NCI-H146 treated with DMSO at 0.1 percent for 48 hours (cell line): ENCODE measurements around the gene DHRSX.
"Not testable (repeated sequence)": the region's sequence is repeated elsewhere in the genome, so short reads cannot be mapped to it uniquely, and the experiment has no call there.

ENCODE experiments used
- DNase-seq: peaks from one replicate; lab custom pipeline; 2025; ENCODE audit not compliant: unreplicated experiment; lab: John Stamatoyannopoulos, UW

DHRSX gene

DNA sequence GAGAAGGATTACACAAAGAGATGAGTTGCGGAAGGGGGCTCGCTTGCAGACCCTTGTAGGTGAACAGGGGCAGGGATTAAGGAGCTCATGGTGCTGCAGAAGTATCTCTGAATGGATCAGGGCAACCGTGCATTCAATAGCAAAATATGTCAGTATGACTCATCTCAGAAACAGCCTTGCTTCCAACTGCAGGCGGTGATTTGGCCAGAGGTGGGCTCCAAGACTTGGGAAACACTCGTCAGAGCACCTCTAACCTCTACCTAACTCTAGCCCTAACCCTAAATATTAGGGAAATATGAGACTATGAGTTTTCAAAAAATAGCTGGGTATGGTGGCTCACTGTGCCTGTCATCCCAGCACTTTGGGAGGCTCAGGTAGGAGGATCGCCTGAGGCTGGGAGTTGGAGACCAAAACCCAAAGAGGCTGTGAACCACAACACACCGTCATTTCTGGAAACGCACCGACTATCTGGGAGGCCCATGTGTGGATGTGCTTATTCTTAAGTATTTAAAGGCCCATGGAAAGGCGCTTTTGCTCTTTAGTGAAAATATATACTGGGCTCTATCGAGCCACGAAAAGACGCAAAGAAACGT lies 102.6 kb downstream of the DHRSX start:
- no peak for DNase-seq

DNA sequence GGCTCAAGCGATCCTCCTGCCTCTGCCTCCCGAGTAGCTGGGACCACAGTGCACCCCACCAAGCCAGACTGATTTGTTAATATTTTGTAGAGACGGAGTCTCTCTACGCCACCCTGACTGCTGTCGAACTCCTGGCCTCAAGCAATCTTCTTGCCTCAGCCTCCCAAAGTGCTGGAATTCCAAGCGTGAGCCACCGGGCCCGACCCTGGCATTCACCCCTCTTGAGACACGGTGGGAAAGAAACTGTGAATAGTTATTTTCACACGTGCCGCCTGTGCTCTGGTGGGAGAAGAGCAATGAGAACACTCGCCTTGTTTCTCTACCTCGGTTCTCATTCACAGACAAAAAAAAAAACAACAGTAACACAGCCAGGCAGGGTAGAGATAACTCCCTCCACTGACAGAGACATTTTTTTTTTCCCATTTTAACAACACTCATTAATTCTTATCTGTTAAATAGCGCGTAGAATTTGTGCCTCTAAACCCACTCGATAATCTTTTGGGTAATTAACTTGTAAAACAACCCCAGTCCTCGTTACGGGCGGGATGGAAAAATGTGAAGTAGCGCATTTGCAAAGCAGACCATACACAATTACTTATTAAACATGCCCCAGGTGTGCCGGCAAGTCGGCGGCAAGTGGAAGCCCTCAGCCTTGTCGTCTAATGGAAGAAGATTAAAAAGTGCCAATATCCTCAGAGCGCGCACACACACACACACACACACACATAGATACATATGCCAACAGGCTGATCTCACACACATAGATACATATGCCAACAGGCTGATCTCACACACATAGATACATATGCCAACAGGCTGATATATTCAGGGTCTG lies 103.3 kb downstream of the DHRSX start:
- DNase-seq = no peak

DNA sequence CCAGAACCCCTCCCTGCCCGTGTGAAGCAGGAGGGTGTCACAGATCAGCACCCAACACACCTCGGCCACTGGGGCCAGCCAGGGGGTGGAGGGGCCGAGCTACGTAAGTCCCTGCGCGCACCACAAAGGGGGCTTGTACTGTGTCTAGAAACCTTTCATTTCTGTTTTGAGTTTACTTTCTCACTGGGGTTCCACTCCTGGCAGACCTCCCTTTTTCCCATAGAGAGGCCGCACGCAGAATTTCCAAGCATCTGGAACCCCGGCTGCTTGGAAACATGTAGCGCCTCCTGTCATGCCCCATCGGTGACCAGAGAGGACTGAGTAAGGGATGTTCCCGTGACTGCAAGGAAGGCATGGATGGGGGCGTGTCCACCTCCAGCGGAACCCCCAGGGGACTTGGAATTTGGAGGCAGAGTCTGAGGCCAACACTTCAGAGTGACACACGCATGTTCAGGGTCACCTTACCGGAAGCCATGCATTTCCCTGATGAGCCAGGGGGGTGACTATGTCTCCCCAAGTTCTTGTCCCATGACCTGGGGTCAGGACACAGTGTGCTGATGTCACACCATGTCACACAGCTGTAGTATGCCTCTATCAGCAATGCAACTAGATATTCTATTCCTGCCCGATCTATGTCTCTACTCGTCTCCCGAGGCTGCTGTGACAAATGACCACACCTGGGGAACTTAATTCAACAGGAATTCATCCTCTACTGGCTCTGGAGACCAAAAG lies 105.3 kb downstream of the DHRSX start:
- DNase-seq = no peak

DNA sequence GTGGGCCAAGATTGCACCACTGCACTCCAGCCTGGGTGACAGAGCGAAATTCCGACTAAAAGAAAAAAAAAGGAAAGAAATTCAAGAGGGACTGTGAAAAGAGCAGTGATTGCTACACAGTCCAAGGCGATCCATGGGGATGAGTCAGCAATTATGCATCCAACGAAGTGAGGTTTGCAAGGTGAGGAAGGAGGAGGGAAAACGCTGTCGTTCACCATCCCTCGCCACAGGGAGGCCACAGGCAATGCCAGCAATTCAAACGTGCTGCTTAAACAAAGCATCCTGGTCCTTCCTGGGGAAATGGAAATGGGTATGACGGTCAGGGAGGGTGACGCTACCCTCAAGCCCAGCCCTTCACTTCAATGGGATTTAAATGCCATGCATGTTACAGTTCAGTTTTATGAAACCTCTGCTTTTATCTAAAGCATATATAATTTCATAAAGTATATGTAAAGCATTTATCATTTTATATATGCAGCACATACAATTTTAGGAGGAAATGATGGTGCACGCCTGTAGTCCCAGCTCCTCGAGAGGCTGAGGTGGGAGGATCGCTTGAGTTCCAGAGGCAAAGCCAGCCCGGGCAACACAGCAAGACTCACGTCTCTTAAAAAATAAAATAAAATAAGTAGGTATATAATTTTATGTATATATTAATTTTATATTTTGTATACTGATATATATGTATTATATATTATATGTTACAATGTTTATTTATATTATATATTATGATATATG lies 108.7 kb downstream of the DHRSX start:
- DNase-seq = no peak

DNA sequence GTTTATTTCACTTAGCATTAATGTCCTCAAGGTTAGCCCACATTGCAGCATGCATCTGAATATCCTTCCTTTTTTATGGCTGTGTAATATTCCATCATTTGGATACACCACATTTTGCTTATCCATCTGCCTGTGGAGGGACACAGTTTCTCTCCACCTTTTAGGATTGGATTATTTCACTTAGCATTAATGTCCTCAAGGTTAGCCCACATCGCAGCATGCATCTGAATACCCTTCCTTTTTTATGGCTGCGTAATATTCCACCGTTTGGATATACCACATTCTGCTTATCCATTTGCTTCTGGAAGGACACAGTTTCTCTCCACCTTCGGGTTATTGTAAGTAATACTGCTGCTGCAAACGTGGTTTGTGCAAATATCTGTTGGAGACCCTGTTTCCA lies 110.0 kb downstream of the DHRSX start:
- no peak for DNase-seq

DNA sequence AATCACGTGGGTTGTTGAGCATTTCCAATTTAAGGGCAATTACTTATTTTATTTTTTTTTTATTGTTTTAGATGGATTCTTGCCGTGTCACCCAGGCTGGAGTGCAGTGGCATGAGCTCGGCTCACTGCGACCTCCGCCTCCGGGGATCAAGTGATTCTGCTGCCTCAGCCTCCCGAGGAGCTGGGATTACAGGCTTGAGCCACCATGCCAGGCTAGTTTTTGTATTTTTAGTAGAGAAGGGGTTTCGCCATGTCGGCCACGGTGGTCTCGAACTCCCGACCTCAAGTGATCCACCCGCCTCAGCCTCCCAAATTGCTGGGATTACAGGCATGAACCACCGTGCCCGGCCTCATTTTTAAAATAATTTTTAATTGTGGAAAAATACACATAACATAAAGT lies 111.0 kb downstream of the DHRSX start:
- DNase-seq = not testable (repeated sequence)

DNA sequence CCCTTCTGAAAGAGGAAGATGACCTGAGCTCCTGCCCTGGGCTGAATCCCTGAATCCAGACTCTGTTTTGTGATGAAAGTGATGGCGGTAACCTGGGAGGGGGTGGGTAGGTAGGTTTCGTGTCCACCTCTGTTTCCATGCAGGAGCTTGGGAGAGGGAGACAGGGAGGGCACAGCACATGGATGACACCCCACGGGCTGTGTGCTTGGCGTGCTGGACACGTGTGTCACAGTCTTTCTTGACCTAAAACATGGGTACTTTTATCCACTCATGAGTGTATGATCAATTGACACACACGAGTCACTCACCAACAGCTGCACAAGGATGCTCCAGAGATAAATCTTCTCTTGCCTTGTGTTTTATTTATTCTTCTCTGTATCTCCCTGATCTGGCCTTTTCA lies 111.5 kb downstream of the DHRSX start:
- no peak for DNase-seq

DNA sequence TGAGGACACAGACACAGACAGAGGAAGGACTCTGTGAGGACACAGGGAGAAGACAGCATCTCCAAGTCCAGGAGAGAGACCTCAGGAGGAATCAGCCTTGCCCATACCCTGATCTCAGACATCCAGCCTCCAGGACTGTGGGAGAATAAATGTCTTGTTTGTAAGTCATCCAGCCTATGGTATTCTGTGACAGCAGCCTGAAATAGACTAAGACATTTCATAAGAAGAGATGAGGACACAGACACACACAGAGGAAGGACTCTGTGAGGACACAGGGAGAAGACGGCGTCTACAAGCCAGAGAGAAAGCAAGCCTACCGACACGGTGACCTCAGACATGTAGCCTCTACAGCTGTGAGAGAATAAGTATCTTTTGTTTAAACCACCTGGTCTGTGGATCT lies 112.1 kb downstream of the DHRSX start:
- DNase-seq = no peak

DNA sequence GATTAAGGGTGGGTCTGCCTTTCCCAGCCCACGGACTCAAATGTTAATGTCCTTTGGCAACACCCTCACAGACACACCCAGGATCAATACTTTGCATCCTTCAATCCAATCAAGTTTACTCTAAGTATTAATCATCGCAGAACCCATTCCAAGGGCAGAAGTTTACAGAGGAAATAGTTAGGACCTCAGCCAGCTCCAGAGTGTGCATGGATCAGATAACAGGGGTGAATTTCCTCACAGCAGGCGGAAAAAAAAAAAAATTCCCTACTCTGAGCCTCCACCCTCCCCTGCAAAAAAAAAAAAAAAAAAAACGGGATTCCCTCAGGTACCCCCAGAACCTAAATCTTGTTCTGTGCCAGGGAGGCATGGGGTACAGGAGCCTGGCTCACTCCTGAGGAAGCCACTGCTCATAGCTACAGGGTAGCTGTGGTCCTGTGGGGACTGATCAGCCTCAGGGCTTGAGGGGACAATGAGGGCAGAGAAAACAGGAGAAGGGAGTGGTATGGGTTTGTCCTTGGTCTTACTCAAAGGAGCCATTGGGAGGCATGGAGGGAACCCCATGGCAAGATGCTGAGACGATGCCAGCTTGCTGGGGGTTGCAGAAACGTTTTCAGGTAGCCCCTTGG lies 113.0 kb downstream of the DHRSX start:
- DNase-seq = no peak

DNA sequence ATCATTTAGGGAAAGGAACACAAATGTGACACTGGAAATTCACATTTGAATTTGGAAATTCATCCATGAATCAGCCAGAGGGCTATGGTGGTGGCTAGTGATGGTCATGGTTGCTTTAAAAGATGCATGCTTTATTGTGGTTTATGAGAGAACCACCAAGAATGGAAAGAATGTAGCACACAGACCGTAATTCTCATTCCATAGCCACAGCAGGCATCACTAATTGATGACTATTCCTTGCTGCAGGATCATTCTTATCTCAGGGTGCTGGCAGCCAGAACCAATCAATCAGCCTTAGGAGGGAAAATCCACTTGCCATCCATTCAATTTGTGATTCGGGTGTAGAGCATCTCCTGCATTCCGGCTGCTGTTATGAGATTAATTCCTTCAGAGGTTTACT lies 115.6 kb downstream of the DHRSX start:
- no peak for DNase-seq

DNA sequence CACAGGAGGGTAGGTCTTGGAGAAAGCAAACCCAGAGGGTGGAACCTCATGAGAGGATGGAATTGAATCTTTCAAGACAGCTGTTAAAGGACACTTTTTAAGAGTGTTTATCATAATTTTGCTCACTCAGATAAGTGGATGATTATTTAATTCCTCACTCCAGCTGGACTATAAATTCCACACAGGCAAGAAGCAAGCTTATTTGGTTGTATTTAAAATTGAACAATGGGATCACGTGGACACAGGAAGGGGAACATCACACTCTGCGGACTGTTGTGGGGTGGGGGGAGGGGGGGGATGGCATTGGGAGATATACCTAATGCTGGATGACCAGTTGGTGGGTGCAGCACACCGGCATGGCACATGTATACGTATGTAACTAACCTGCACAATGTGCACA lies 116.3 kb downstream of the DHRSX start:
- no peak for DNase-seq

DNA sequence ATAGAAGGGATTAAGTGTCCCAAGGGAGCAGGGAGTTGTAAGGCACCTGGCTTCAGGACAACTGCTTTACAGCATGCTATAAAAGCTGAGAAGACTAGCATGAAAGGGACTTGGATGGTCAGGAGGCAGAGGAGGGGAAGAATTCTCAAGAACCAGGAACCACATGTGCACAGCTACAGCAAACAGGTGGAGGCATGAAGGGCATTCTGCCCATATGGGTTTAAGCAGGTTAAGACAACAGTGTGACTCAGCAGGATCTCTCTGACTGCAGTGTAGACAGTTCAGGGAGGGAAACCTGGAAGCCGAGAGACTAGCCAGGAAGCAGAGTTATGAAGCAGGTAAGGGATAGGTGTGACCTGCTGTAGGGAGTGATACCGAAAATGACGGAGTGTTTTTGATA lies 117.0 kb downstream of the DHRSX start:
- no peak for DNase-seq

DNA sequence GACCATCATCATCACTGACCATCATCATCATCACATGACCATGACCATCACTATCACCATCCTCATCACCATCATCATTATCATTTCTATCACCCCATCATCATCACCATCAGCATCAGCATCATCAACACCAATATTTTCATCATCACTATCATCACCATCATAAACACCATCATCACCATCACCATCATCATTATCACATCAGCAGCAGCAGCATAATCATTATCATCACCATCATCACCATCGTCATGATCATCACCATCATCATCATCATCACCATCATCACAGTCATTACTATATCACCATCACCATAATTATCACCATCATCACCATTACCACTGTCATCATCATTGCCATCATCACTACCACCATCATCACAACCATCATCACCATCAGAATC lies 117.6 kb downstream of the DHRSX start:
- DNase-seq = no peak

DNA sequence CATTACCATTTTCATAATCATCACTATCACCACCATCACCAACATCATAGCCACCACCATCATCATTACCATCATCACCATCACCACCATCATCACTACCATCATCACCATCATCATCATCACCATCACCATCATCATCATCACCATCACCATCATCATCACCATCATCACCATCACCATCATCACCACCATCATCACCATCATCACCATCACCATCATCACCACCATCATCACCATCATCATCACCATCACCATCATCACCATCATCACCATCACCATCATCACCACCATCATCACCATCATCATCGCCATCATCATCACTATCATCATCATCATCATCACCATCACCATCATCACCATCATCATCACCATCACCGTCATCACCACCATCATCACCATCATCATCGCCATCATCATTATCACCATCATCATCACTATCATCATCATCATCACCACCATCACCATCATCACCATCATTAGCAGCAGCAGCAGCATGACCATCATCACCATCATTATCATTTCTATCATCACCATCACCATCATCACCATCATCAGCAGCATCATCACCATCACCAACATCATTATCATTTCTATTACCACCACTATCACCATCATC lies 118.2 kb downstream of the DHRSX start:
- not testable (repeated sequence) for DNase-seq

DNA sequence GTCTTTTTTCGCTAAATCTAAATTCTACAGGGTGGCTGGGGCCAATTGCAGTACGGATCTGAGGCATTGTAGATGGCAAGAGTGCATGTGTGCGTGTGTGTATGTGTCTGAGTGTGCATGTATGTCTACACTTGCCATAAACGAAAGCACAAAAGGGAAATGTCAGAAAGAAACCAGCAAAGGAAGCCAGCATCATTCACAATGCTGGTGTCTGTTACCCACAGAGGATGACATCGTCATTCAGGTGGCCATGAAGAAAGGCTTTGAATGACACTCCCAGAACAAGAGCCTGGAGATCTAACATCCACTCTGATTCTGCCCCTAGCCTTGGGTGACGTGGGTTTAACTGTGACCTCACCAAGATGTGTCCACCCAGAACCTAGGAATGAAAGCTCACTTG lies 124.6 kb downstream of the DHRSX start:
- no peak for DNase-seq

DNA sequence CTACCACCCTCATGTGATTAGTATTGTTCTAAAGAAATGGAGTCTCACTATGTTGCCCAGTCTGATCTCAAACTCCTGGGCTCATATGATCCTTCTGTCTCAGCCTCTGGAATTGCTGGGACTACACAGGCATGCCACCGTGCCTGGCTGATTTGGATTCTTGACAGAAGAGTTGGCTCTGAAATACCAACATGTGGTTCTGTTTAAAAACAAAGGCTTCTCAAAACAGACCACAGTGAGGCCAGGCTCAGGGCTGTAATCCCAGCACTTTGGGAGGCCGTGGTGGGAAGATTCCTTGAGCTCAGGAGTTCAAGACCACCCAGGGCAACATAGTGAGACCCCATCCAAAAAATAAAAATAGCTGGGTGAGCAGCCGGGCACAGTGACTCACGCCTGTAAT lies 126.7 kb downstream of the DHRSX start:
- no peak for DNase-seq

DNA sequence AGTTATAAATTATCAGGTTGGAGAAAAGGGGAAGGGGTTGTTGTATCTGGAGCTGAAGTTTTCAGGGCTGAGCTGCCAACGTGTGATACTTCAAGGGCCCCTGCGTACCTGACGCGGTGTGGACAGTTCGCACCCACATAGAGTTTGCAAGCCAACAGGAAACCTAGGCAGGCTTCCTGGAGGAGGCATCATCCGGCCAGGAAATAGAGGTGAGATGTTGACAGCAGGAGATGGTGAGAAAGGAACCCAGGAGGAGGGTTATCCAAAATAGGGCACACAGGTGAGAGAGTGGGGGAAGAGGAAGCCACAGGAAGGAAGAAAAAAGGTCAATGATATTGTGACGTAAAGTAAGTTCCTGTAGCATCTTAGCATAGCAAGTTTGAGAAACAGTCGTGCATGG lies 127.2 kb downstream of the DHRSX start:
- DNase-seq = no peak

DNA sequence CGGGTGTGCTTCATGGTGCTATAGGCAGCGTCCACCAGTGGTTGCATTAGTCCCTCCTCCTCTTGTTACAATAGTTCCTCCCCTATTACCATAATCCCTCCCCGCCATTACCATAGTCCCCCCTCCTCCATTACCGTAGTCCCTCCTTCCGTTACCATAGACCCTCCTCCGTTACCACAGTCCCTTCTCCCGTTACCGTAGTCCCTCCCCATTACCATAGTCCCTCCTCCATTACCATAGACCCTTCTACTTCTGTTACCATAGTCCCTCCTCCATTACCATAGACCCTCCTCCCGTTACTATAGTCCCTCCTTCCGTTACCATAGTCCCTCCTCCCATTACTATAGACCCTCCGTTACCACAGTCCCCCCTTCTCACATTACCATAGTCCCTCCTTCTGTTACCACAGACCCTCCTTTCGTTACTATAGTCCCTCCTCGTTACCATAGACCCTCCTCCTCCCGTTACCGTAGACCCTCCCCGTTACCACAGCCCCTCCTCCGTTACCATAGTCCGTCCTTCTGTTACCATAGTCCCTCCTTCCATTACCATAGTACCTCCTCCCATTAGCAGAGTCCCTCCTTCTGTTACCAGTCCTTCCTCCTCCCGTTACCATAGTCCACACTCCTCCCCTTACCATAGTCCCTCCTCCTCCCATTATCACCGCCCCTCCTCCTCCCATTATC lies 129.6 kb downstream of the DHRSX start:
- DNase-seq = no peak

DNA sequence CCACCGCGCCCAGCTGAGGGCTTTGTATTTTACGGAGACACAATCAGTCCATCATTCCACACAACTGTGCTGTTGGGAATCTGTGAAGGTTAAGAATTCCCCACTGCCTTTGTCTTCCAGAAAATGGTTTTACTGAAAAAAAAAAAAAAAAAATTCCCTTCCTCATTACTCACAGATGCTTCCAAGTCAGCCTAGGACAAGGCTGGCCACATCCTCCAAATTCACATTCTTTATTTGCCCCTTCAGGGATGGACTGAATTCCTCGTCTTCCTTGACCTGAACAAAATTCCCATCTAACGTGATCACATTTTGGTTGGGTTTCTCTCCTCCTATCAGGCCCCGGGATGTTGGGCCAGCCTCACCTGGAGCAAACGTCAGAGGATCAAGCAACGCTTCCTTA lies 130.3 kb downstream of the DHRSX start:
- DNase-seq = no peak

DNA sequence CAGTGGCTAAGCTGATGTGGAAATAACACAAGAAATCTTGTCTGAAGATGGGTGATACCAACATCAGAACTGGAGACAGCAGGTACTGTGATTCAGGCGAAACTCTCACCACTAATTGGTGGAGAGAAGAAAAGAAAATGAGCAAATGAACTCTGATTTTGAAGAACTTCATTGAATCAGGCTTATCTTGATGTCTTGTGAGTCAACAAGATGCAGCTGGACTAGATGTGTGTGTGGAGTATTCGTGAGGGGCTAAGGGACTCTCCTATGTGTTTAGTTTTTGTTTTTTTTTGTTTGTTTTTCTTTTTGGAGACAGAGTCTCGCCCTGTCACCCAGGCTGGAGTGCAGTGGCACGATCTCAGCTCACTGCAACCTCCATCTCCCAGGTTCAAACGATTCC lies 131.6 kb downstream of the DHRSX start:
- DNase-seq = no peak
